Activated naive CD8-positive, alpha-beta T cell treated with anti-CD3 and anti-CD28 coated beads for 36 hours (primary cell): ENCODE measurements around the gene RUNX1. TPM values are rescaled to one million over a fixed set of nuclear protein-coding genes. Genes with fewer than 3 reads are reported as not detected.
A peak's percentile ranks its signal among the peaks of the same experiment; 100 is the strongest.

Experiments
- DNase-seq: peaks from one replicate; pipeline ENCODE4 v3.0.0; 2021
- H3K27ac Mint-ChIP-seq: one replicate; pipeline ENCODE4 v1.8.0; 2022; ENCODE audit warnings: mild to moderate bottlenecking, moderate library complexity, mixed read lengths
- H3K27me3 Mint-ChIP-seq: one replicate; pipeline ENCODE4 v1.8.0; 2022; ENCODE audit warnings: mild to moderate bottlenecking, mixed read lengths
- H3K36me3 Mint-ChIP-seq: one replicate; pipeline ENCODE4 v1.8.0; 2021; ENCODE audit warnings: mild to moderate bottlenecking, mixed read lengths
- H3K4me1 Mint-ChIP-seq: one replicate; pipeline ENCODE4 v1.8.0; 2021; ENCODE audit warnings: mixed read lengths
- H3K4me3 Mint-ChIP-seq: one replicate; pipeline ENCODE4 v1.8.0; 2022; ENCODE audit warnings: mild to moderate bottlenecking, moderate library complexity, mixed read lengths
- H3K9me3 Mint-ChIP-seq: one replicate; pipeline ENCODE4 v1.8.0; 2022; ENCODE audit warnings: mixed read lengths
- total RNA-seq, 2 experiments: library from RNA; stranded (reverse); gene quantifications; one replicate each; pipeline ENCODE4 v1.2.3, GENCODE V29; 2021

Gene RUNX1
- total RNA-seq, 2 experiments from 2014 or later, result 16.6 to 18.0 TPM

DNA sequence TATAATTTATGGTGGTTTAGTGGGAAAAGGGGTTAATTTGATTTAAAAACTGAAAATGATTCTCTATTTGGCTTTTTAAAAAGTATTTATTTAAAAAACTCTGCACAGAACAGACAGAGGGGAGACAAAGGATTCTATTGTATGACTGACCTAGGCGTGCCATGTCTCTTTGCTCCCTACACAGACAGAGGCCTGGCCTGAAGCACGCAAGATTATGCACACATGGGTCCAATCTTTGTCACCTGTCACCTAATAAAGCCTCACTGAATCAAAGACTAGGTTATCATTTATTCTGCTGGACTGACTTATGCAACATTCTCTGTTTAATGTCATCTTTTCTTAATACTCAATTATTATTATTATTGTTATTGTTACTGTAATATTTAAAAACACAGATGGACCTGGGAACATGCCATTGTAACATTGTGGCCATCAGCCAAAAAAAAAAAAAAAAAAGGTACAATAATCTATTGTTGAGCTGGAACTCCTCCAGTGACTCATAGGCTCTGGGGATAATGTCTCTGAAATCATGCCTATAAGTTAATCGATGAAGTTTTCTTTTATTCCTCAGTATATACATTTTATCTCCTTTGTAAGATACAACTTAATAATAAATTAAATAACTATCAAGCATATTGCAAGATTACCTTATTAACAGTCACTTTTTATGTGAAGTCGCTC, 112.1 kb downstream of the RUNX1 start:
- H3K4me1 Mint-ChIP-seq, result peaks cover 91% of the 10 kb centered on the region

DNA sequence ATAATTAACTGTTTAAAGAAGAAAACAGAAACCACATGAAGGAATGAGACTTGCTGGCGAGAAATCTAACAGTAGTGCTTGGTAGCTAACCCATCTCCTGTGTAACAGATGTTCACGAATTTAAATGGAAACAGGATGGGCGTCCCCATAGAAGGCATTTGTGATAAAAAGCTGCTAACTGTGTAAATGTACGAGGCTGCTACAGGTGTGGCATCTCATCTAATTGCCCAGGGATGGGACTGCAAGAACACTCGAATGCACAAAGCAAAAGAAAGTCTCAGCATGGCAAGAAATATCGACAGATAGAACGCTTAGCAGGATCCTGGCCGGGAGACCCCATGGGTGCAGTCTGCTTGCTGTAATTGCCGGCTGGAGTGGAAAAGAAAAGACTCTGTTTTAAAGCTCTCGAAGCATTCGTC, 112.7 kb downstream of the RUNX1 start:
- H3K4me1 Mint-ChIP-seq, result peaks cover 90% of the 10 kb centered on the region
- H3K4me3 Mint-ChIP-seq, result peak overlapping the region; percentile 63
- no peaks in the 10 kb centered on the region for H3K27me3 Mint-ChIP-seq
- H3K27ac Mint-ChIP-seq, result peak overlapping the region; percentile 92
- no peaks in the 10 kb centered on the region for H3K9me3 Mint-ChIP-seq
- DNase-seq, result no peak
- H3K36me3 Mint-ChIP-seq, result peaks cover 7% of the 10 kb centered on the region

More for the DNA sequence above, 112.1 kb downstream of the RUNX1 start:
- H3K36me3 Mint-ChIP-seq, result peaks cover 2% of the 10 kb centered on the region
- H3K27me3 Mint-ChIP-seq, result no peaks in the 10 kb centered on the region
- H3K9me3 Mint-ChIP-seq, result no peaks in the 10 kb centered on the region
- peak overlapping the region; percentile 63 for H3K4me3 Mint-ChIP-seq
- peak overlapping the region; percentile 92 for H3K27ac Mint-ChIP-seq
- no peak for DNase-seq

DNA sequence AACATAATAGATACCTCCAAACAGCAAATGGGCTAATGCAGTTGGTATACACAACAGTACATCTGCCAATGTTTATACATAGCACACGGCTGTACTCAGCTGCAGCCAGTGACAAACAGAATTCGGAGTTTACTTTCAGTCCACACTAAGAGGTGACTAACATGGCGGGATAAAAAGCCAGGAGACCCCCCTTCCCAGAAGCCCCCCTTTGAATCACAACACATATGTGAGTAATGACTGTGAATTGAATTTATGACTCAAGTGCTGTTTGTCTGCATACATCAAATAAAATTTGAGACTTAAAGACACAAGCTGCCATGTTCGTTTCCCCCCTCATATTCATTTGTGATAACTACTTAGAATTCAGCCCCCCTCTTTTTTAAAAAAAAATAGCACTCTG, 113.2 kb downstream of the RUNX1 start:
- peaks cover 86% of the 10 kb centered on the region for H3K4me1 Mint-ChIP-seq
- H3K4me3 Mint-ChIP-seq, result peak overlapping the region; percentile 63
- no peak for DNase-seq
- peak overlapping the region; percentile 92 for H3K27ac Mint-ChIP-seq
- H3K9me3 Mint-ChIP-seq, result no peaks in the 10 kb centered on the region
- peaks cover 4% of the 10 kb centered on the region for H3K36me3 Mint-ChIP-seq
- no peaks in the 10 kb centered on the region for H3K27me3 Mint-ChIP-seq

DNA sequence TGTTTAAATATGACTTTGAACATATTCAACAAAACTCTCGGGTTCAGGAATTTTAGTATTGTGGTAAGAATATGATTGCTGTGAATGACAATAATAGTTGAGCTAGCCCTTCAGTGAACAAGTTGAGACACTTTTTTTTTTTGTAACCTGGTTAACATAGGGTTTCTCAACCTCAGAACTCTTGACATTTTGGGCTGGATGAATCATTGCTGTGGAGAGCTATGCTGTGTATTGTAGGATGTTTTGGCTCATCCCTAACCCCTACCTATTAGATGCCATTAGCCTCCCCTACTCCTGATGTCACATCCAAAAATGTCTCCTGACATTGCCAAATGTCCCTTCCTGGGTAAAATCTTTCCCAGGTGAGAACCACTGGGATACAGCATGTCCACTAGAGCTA, 113.7 kb downstream of the RUNX1 start:
- DNase-seq, result no peak
- Mint-ChIP-seq H3K27ac (peak overlapping the region; percentile 92), H3K36me3 (peaks cover 7% of the 10 kb centered on the region), H3K9me3 (no peaks in the 10 kb centered on the region), H3K4me1 (peaks cover 84% of the 10 kb centered on the region), H3K27me3 (no peaks in the 10 kb centered on the region), H3K4me3 (peak overlapping the region; percentile 63)

DNA sequence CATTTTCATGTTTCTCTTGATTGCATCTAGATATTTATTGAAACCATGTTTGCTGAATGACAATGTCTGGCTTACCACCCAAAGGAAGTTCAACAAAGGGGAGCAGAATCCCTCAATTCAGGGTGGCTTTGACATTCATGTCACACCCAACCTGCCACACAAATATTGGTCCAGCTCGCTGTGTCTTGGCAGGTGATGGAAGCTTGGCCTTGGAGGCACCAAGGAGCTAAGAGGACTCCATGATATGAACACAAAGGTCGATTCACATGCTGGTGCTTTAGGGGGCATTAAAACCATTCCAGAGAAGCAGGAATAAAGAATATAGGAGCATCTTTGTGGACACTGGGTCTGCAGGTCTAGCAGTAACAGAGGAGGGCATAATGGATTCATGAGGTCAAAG, 114.8 kb downstream of the RUNX1 start:
- no peaks in the 10 kb centered on the region for H3K9me3 Mint-ChIP-seq
- no peak for DNase-seq
- H3K4me1 Mint-ChIP-seq, result peaks cover 78% of the 10 kb centered on the region
- H3K36me3 Mint-ChIP-seq, result peaks cover 7% of the 10 kb centered on the region
- no peaks in the 10 kb centered on the region for H3K27me3 Mint-ChIP-seq
- H3K27ac Mint-ChIP-seq, result peak overlapping the region; percentile 92
- H3K4me3 Mint-ChIP-seq, result peak overlapping the region; percentile 71

DNA sequence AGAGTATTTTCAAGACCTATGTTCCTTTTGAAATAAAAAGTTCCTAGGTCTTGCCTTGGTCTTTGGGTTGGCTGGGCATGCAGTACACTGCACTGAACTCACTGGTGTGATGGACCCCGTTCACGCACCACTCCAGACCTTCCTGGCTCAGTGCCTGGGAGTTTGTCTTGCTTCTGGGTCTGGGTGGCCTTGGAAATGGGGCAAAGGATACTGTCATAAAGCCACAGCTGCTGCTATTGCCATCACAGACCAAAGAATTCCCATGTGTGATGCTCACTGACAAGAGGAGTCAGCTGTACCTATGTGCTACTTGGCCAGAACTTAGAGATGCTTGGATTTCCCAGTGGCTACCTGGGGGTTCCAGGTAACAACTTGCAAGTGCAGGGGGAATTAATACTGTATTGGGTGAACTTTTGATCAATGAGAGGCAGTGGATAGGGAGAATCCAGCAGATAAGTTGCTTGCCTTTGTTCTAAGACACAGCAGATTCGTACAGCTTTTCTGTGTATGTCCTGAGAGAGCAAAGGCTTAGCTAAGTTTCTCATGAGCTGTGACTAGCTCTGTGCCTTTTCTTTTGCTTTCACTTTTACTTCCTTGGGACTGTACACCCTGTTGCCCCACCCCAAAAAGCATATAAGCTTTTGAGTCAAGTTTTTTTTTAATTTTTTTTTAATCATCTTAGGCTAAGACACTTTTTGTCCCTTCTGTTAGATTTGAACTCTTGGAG, 115.3 kb downstream of the RUNX1 start:
- Mint-ChIP-seq H3K27me3 (no peaks in the 10 kb centered on the region), H3K4me3 (peak overlapping the region; percentile 71), H3K4me1 (peaks cover 79% of the 10 kb centered on the region), H3K9me3 (no peaks in the 10 kb centered on the region), H3K27ac (peak overlapping the region; percentile 92), H3K36me3 (peaks cover 7% of the 10 kb centered on the region)
- DNase-seq, result no peak

DNA sequence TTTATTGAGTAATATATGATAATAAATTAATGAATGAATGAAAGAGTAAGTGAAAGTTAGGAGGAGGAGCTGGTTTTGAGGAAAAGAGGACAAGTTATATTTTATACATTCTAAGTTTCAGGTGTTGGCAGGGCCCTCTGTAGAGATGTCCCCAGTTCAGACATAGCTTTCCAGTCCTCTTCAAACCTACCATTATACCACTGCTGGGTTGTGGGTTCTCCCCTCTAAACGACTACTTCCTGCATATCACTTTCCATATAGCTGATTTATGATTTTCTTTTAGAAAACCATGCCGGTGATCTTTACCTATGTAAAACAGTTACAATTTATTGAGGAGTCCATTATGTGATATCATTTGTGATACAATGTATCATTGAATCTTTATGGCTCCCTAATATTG, 116.9 kb downstream of the RUNX1 start:
- peak overlapping the region; percentile 92 for H3K27ac Mint-ChIP-seq
- no peak overlapping the region for H3K4me3 Mint-ChIP-seq
- H3K36me3 Mint-ChIP-seq, result peaks cover 7% of the 10 kb centered on the region
- no peaks in the 10 kb centered on the region for H3K27me3 Mint-ChIP-seq
- no peaks in the 10 kb centered on the region for H3K9me3 Mint-ChIP-seq
- DNase-seq, result no peak
- peaks cover 73% of the 10 kb centered on the region for H3K4me1 Mint-ChIP-seq

DNA sequence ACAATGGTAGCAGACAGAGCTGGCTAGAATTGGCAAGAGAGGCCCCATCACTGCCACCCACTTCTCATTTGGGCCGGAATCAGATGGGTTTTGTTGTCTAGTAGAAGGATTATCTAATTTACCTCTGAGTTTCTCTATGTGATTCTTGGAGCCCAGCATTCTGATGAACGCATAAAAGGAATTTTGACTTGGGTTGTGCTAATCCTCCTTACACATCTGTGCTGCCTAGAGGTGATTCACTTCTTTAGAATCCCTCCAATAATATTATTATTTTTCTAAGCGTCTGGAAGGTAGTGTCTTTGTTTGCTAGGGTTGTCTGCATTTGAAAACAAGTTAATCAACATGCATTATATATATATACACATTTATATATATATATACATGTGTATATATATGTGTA, 118.1 kb downstream of the RUNX1 start:
- DNase-seq, result no peak
- Mint-ChIP-seq H3K4me1 (peaks cover 71% of the 10 kb centered on the region), H3K36me3 (peaks cover 7% of the 10 kb centered on the region), H3K27ac (no peak overlapping the region), H3K27me3 (no peaks in the 10 kb centered on the region), H3K9me3 (no peaks in the 10 kb centered on the region), H3K4me3 (no peak overlapping the region)

DNA sequence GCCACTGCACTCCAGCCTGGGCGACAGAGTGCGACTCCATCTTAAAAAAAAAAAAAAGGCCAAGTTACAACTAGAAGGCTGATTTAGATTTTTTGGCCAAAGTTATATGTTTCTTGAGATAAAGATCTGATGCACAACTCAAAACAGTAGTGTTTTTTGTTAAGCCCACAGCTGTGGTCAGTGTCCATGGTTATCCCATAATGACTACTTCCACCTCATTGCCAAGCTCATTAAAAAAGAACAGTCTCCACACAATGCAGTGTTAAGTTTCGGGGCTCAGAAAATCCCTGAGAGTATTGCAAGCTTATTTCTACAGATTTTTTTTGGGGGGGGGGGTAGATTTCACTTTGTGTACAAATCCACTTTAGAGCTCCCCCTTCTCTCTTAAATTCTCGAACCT, 120.5 kb downstream of the RUNX1 start:
- Mint-ChIP-seq H3K36me3 (peaks cover 21% of the 10 kb centered on the region), H3K27ac (no peak overlapping the region), H3K4me1 (peaks cover 65% of the 10 kb centered on the region), H3K4me3 (no peak overlapping the region), H3K9me3 (no peaks in the 10 kb centered on the region), H3K27me3 (no peaks in the 10 kb centered on the region)
- no peak for DNase-seq

DNA sequence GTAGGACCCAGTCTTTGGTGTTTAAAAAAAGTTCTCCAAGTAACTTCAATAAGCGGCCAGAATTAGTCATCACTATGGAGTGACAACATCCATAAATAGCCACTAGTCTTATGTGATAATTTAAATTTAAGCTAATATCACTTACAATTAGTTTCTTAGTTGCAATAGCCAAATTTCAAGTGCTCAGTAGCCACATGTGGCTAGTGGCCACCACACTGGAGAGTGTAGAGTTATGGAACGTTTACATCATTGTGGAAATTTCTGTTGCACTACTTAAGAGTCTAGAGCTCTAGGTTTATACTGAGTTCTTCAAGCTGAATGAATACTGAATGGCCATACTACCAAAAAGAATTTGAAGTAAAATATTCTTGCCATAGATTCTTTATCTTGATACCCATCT, 121.1 kb downstream of the RUNX1 start:
- no peak overlapping the region for H3K27ac Mint-ChIP-seq
- DNase-seq, result no peak
- no peaks in the 10 kb centered on the region for H3K9me3 Mint-ChIP-seq
- no peak overlapping the region for H3K4me3 Mint-ChIP-seq
- peaks cover 21% of the 10 kb centered on the region for H3K36me3 Mint-ChIP-seq
- peaks cover 63% of the 10 kb centered on the region for H3K4me1 Mint-ChIP-seq
- H3K27me3 Mint-ChIP-seq, result no peaks in the 10 kb centered on the region

DNA sequence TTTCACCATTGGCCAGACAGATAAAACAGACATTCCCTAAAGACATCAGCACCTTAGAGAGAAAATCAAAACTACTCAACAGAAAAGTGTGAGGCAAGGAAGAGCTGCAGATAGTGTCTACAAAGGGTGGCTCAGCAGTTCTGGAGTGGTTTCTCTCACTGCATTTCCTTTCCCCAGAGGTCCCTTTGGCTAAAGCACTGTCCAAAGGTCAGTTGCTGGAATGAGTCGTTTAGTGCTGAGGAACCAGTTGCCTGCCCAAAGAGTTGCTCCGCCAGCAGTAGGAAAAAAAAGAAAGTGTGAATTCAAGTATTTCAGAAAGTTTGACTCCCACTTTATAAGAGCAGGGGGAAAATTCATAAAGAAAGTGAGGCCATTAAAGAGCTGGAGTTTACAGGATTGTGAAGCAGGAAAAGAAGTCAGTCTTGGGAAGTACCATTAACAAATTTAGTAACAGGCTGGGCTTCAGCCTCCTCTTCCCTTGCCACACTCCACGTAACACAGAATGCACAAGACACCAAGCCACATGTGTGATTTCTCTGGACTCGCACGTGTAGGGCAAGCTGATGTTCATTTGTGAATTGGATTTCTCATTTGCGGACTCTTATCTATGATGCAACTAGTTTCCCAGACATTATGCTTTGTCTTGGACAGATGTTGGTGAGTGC, 122.2 kb downstream of the RUNX1 start:
- Mint-ChIP-seq H3K9me3 (no peaks in the 10 kb centered on the region), H3K27me3 (no peaks in the 10 kb centered on the region), H3K4me1 (peaks cover 63% of the 10 kb centered on the region), H3K4me3 (no peak overlapping the region), H3K27ac (peak overlapping the region; percentile 26), H3K36me3 (peaks cover 21% of the 10 kb centered on the region)
- DNase-seq, result no peak

DNA sequence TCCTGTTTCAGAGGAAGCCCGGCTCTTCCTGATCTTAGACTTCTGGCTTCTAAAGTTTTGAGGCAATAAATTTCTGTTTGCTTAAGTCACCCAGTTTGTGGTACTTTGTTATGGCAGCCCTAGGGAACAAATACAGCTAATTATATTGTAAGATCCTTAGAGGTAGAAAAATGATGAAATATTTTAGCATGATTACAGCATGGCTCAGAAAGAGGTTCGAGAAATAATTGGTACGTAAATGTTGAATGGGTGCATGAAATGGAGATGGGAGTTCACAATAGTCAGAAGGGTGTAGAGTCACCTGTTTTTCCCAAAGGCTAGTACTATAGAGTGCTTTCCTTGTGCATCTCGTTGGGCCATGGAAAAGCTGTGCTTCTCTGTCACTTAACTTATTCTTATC, 123.5 kb downstream of the RUNX1 start:
- Mint-ChIP-seq H3K4me1 (peaks cover 59% of the 10 kb centered on the region), H3K27me3 (no peaks in the 10 kb centered on the region), H3K9me3 (no peaks in the 10 kb centered on the region), H3K27ac (peak overlapping the region; percentile 22), H3K36me3 (peaks cover 15% of the 10 kb centered on the region), H3K4me3 (no peak overlapping the region)
- no peak for DNase-seq

DNA sequence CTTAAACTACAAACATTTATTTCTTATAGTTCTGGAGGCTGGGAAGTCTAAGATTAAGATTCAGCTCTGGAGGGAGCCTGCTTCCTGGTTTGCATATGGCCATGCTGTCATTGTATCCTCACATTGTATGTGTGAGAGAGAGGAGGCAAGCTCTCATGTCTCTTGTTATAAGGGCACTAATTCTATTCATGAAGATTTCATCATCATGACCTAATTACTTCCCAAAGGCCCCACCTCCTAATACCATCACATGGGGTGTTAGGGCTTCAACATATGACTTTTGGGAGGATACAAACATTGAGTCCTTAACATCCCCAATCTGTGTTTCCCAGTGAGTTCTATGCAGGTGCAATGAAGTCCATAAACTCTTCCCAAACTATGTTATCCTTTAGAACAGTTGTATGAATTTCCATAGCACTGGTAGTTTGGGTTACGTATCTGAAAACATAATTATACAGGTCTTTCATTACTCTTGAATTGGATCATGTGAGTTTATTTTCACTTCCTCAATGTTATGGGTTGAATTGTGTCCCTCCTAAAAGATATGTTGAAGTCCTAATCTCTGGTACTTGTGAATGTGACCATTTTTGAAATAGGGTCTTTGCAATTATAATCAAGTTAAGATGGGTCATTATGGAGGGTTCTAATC, 124.2 kb downstream of the RUNX1 start:
- H3K27me3 Mint-ChIP-seq, result no peaks in the 10 kb centered on the region
- H3K27ac Mint-ChIP-seq, result peak overlapping the region; percentile 3
- no peaks in the 10 kb centered on the region for H3K9me3 Mint-ChIP-seq
- no peak overlapping the region for H3K4me3 Mint-ChIP-seq
- H3K36me3 Mint-ChIP-seq, result peaks cover 14% of the 10 kb centered on the region
- peaks cover 63% of the 10 kb centered on the region for H3K4me1 Mint-ChIP-seq
- no peak for DNase-seq

DNA sequence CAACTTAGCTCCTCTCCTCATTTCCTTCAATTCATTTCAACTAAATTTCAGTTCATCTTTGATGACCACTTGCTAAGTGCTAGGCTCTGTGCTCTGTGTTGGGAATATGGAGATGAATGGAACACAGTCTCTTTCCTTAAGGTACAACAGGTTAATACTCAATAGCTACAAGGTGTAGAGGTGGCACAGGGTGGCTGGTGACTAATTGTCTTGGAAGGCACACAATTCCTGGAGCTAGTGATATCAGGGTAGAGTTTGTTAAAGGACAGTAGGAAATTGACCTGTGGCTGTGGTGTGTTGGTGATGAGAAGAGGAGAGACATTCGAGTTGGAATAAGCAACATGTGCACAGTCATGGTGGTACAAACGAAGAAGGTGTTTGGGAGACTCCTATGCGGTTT, 124.9 kb downstream of the RUNX1 start:
- H3K4me3 Mint-ChIP-seq, result no peak overlapping the region
- peaks cover 14% of the 10 kb centered on the region for H3K36me3 Mint-ChIP-seq
- no peak for DNase-seq
- H3K9me3 Mint-ChIP-seq, result no peaks in the 10 kb centered on the region
- H3K27ac Mint-ChIP-seq, result peak overlapping the region; percentile 18
- H3K27me3 Mint-ChIP-seq, result no peaks in the 10 kb centered on the region
- peaks cover 65% of the 10 kb centered on the region for H3K4me1 Mint-ChIP-seq

DNA sequence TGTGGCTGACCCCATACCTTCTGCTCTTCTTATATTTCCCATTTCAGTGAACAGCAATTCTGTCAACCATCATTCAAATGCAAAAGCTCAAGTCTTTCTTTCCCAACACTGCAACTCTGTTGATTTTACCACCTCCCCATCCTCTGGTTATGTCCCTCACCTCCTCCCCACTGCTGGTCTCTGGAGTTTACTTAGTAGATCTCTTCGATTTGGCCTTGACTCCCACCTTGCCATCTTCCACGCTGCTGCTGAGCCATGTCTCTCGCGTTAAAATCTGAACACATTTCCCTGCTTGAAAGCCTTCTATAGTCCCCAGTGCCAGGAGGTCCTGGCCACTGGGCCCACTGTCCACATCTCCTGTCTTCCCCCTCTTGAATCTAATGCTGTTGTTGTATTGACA, 125.5 kb downstream of the RUNX1 start:
- no peaks in the 10 kb centered on the region for H3K27me3 Mint-ChIP-seq
- no peak for DNase-seq
- no peak overlapping the region for H3K4me3 Mint-ChIP-seq
- peaks cover 14% of the 10 kb centered on the region for H3K36me3 Mint-ChIP-seq
- H3K27ac Mint-ChIP-seq, result peak overlapping the region; percentile 21
- no peaks in the 10 kb centered on the region for H3K9me3 Mint-ChIP-seq
- H3K4me1 Mint-ChIP-seq, result peaks cover 61% of the 10 kb centered on the region
